SK-N-SH (cell line): Measurements from ENCODE around the gene TNFAIP1.

Experiments
- FOXJ3 ChIP-seq: sonication (generic); formaldehyde crosslinking; IDR thresholded peaks from 2 replicates; pipeline ENCODE4 v1.5.1; 2020; ENCODE audit warnings: mild to moderate bottlenecking, missing genetic modification reagents
- RAD21 ChIP-seq: IDR thresholded peaks from 2 replicates; pipeline ENCODE4 v1.6.1; 2012; ENCODE audit warnings: mild to moderate bottlenecking, low read length
- RFX5 ChIP-seq: IDR thresholded peaks from 2 replicates; pipeline ENCODE4 v1.6.1; 2012; ENCODE audit warnings: mild to moderate bottlenecking, improper control_type of control experiment, low read length
- YY1 ChIP-seq: IDR thresholded peaks from 2 replicates; pipeline ENCODE4 v1.4.0; 2012; ENCODE audit warnings: low read depth, mild to moderate bottlenecking
- TF ChIP-seq, protein P1 (sequence below): fragments of 200-600 bp; sonication (generic); IDR thresholded peaks from 2 replicates; pipeline ENCODE4 v1.6.1; 2017; ENCODE audit warnings: antibody characterized with exemption, mild to moderate bottlenecking, moderate library complexity
- TF ChIP-seq, protein P2 (sequence below): fragments of 150-350 bp; IDR thresholded peaks from 2 replicates; pipeline ENCODE4 v1.6.1; 2017; ENCODE audit warnings: antibody characterized with exemption, low read length, low read depth, borderline replicate concordance

- TF ChIP-seq FOXJ3 (no peak), RFX5 (no peak), RAD21 (no peak), YY1 (no peak)
- TF ChIP-seq, protein P1, sequence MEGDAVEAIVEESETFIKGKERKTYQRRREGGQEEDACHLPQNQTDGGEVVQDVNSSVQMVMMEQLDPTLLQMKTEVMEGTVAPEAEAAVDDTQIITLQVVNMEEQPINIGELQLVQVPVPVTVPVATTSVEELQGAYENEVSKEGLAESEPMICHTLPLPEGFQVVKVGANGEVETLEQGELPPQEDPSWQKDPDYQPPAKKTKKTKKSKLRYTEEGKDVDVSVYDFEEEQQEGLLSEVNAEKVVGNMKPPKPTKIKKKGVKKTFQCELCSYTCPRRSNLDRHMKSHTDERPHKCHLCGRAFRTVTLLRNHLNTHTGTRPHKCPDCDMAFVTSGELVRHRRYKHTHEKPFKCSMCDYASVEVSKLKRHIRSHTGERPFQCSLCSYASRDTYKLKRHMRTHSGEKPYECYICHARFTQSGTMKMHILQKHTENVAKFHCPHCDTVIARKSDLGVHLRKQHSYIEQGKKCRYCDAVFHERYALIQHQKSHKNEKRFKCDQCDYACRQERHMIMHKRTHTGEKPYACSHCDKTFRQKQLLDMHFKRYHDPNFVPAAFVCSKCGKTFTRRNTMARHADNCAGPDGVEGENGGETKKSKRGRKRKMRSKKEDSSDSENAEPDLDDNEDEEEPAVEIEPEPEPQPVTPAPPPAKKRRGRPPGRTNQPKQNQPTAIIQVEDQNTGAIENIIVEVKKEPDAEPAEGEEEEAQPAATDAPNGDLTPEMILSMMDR: no peak
- TF ChIP-seq, protein P2, sequence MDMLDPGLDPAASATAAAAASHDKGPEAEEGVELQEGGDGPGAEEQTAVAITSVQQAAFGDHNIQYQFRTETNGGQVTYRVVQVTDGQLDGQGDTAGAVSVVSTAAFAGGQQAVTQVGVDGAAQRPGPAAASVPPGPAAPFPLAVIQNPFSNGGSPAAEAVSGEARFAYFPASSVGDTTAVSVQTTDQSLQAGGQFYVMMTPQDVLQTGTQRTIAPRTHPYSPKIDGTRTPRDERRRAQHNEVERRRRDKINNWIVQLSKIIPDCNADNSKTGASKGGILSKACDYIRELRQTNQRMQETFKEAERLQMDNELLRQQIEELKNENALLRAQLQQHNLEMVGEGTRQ: no peak
These were observed 2.7 kb downstream of the TNFAIP1 start for GRCh38 chr17:28338056-28338768.
